ENCODE data around the gene GFRA1.
A peak's percentile ranks its signal among the peaks of the same experiment; 100 is the strongest.

Gene GFRA1

DNA sequence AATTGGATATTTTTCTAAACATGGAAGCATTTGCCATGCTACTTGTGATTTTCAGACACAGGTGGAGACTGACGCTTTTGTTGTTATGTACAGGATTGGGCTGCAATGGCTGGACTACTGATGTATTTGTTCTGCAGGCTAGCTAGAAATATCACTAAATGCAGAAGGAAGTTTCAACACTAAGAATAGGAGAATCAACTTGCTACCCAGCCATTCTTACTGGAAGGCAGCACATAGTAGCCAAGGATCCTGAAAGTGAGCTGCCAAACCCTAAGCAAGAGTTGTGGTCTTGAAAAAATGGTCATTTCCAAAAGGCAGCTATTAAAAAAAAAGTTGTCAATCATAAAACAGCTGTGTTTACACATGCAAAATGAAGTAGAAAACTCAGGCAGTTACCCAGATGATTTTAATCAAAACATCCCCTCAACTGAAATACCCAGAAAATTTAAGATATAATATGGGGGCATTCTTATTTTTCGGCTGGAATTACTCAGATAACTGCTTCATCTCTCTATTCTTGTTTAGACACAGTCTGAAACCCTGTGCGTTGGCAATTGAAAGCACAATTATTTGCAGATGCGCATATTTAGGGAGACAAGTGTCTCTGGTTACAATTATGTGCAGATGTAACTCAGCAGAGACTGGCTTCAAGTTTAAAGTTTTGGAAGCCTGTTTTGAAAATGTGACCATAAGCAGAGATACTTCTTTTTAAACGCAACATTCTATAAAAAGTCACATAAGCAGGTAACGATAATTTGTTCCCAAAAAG, 31.2 kb downstream of the GFRA1 start:
- DNase-seq (ENCODE audit: low spot score): no peak

DNA sequence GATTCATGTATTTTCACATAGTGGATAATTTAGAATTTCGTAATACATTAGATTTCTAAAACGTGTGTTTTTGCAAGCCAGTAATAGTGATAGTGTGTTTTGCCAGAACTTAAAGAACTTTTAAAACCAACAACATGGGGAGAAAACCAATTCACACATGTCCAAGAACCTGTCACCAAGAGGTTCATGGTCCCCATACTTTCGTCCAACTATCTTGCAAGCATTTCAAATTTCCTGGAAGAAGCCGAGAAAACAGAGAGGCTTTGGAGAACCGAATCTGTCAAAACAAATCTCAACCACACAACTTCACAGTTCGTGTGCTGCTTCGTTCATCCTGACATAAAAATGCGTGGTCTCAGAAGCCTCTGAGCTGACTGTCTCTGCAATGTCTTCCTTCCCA, 31.9 kb downstream of the GFRA1 start:
- no peak for DNase-seq (ENCODE audit: low spot score)

DNA sequence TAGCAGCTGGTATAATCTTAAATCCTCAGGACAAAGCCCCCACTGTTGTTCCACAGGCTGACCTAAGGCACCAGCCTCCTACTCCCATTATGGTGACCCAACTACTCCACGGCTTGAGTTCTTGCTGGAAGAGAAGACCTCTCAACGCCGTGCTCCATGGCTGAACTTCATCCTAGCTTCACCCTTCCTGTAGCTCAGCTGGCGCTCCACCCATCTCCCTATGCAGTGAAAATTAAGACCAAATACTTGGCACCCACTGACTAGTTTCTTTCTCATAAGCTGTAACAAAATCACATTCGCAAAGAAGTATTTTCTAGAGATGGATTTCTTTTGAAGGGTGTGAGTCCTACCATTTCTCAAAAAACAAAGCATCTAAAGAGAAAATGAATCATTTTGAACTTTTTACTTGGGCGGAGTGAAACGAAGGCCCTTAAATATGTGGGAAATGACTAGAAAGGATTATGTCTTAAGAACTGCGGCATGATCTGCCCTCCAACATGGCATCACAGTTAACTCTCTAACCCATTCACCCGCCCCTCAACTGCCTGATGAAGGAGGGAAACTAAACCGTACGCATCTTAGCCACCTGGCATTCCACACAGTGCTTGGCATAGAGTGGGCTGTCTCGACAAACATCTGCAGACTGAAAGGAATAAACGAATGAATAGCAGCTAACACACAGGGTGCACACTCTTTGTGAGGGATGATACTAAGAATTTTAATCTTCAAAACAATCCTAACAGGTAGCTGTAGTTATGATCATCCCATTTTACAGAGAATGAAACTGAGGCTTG, 32.7 kb downstream of the GFRA1 start:
- DNase-seq (ENCODE audit: low spot score): no peak

DNA sequence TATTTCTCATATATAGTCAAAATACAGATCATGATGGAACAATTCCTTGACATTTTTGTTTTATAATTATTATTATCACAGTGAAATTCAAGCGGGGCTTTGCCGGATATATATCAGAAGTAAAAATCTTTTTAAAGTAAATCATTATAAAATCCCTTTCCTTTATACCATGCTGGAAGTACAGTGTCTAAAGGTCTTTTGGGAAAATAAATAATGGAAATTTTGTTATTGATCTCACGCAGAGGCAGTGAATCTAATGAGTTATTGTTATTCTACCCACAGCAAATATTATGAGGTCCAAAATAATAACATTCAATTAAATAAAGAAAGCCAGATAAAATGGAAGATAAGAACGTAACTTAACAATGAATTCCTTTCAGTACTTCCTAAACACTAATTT, 33.8 kb downstream of the GFRA1 start:
- no peak for DNase-seq (ENCODE audit: low spot score)

DNA sequence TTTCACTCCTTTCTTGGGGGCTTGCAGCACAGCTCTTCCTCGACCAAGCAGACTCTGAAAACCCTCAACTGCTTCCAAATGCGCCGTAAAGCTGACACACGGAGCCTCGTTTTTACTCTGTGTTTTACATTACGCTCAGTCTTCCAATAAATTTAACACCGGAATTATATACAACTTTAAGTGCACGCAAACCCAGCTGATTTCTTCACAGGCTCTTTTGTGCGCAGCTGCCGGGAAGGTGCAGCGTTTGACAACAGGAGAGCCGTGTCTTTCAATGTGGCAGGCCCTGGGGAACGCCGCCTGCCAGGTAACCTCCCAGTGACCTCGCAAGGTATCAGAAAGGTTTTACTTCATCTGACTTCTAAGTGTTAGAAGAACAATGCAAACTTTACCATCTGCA, 35.0 kb downstream of the GFRA1 start:
- no peak for DNase-seq (ENCODE audit: low spot score)

DNA sequence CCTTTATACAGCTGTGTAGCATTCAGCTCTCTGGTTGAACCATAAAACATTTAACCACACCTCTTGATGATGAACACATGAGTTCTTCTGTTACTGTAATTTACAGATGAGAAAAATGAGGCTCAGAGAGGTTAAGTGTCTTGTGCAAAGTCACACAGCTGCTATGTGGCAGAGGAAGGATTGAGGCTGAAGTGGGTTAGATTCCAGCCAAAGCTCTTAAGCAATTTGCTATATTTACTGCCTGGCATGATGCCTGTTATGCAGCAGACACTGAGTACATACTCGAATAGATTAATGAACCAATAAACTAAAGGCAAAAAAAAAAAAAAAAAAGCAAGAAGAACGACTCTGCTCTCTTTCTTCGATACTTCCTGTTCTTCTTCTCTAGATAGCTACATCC, 35.7 kb downstream of the GFRA1 start:
- no peak for DNase-seq (ENCODE audit: low spot score)

DNA sequence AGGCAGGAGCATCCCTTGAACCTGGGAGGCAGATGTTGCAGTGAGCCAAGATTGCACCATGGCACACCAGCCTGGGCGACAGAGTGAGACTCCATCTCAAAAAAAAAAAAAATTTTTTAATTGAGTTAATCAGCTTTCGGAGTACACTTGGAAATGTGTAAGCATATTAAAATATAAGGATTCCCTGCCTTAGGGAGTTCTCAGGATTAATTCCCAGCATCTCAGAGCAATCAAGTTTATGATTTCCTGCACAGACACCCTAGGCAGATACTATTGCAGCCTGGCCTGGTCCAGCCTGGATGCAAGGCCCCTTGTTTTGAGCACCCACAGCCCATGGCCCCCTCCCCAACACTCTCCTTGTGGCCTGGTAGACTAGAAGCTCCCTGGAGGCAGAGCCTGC, 39.8 kb downstream of the GFRA1 start:
- no peak for DNase-seq (ENCODE audit: low spot score)

DNA sequence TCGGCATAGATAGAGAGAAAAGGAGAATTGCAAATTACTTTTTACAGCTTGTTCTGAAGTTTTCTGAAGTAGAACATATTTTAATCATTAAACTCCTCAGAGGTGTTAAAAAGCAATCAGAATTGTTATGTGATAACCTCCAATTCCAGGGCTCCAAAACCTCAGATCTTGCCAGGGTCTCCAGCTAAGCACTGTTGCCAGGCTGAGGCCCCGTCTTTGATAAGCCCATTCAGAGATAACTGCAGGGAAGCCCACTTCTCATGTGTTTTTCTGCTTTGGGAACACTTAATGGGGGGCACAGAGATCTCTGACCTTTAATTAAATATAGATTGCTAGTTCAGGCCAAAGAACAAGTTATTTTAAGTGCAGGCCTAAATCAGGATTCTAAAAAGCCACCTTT, 40.4 kb downstream of the GFRA1 start:
- no peak for DNase-seq (ENCODE audit: low spot score)

DNA sequence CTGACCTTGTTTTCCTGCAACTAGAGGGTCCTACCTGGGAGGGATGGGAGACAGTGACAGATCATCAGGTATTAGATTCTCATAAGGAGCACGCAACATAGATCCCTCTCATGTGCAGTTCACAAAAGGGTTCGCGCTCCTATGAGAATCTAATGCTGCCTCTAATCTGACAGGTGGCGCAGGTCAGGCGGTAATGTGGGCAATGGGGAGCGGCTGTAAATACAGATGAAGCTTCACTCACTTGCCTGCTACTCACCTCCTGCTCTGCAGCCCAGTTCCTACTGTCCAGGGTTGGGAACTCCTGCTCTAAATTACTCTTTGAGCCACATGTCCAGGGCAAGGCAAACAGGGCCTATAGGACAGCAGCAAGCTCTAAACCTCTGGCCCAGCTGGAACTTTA, 46.2 kb downstream of the GFRA1 start:
- DNase-seq (ENCODE audit: low spot score): no peak

DNA sequence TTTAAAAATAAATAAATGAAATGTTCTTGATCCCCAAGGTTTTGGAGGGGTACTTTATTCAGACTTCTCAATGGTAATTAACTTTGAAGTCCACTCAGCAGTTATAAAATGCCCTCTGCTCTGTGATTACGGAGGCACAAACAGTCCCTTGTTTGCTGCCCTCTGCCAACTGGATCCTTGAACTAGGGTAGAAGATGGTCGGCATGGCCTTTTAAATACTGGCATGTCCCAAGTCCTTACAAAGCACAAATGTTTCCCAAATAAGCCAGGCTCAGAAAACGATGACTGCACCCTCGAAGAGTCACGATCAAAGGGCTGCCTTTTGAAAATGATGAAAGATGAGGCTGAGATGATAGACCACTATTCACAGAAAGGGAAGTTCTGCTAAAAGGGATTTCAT, 47.0 kb downstream of the GFRA1 start:
- no peak for DNase-seq (ENCODE audit: low spot score)

DNA sequence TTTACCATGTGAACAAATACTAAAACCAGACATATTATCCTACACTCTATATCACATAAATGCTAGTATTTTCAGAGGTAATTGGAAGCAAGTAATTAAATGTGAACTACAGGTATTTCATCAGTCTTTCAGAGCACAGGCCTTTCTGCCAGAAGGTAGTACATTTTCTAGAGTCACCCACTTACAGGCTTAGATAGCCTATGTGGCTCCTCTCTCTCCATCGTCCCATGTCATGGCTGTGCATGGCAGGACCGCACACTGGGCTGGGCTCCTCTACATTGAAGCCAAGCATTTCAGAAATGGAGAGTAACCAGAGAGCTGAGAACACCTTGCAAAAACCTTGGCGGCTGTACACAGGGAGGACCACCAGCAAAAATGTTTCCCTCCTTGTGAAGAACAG, 49.7 kb downstream of the GFRA1 start:
- no peak for DNase-seq (ENCODE audit: low spot score)

DNA sequence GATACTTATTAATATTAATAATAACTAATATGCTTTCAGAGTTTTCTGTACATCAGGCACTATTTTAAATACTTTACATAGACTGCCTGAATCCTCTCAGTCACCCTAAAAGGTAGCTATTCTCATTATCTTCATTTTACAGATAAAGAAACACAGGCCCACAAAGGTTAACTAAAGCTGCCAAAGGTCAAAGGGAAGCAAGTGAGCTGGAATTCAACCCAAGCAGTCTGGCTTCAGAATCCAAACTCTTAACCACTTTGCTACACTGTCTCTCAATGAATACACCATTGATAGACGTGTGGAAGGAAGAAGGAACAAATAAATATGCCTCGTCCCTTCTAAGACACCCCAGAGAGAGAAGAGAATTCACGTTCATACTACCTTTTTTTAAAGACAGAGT, 52.0 kb downstream of the GFRA1 start:
- DNase-seq (ENCODE audit: low spot score): no peak

DNA sequence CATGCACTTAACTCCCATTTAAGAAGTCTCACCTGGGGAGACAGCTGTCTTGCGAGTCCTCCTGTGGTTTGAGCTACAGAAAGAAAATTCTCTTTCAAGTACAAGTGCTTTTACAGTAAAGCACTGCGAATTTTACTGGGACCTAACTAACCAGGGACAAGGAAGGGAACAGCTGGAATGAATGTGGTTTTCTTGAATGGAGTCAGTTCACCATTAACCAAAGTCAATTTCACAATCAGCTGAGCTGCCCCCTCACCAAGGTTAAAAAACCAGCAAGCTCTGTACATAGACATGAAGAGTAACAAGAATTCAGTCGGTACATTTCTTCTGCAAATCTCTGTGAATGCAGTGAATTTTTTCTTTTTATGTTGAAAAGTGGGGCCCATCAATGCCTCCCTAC, 56.3 kb downstream of the GFRA1 start:
- no peak for DNase-seq (ENCODE audit: low spot score)

DNA sequence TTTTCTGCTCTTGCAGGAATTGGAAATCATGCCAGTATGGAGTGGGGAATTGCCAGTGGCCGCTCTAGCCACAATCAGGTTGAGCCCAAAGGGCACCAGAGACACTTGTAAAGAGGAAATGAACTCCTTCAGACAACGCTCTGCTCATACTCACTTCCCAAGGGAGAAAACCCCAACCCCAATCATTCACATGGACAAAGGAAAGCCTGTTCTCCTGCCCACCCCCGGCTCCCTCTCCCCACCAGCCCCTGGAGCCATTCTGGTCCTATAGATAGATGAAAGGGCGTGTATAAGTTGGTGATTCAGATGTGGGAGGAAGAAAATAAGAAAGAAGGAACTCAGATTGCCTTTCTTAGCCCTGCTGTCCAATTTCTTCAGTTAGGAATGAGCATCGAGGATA, 57.4 kb downstream of the GFRA1 start:
- DNase-seq (ENCODE audit: low spot score): no peak

DNA sequence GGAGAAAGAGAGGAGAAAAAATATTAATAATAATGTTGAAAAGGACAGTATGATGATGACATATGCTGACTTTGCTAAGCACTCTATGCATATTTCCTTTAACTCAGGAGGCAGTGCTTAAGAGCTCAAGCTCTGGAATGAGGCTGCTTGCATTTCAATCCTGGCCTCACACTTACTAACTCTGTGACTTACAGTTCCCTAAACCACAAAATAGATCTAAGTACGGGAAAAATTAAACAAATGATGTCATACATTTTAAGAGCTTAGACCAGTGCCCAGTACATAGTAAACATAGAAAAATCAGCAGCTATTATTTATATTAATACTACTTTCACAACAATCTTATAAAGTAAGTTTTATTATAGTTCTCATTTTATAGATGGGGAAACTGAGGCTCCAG, 61.3 kb downstream of the GFRA1 start:
- peak; percentile 4 for DNase-seq (ENCODE audit: low spot score)

DNA sequence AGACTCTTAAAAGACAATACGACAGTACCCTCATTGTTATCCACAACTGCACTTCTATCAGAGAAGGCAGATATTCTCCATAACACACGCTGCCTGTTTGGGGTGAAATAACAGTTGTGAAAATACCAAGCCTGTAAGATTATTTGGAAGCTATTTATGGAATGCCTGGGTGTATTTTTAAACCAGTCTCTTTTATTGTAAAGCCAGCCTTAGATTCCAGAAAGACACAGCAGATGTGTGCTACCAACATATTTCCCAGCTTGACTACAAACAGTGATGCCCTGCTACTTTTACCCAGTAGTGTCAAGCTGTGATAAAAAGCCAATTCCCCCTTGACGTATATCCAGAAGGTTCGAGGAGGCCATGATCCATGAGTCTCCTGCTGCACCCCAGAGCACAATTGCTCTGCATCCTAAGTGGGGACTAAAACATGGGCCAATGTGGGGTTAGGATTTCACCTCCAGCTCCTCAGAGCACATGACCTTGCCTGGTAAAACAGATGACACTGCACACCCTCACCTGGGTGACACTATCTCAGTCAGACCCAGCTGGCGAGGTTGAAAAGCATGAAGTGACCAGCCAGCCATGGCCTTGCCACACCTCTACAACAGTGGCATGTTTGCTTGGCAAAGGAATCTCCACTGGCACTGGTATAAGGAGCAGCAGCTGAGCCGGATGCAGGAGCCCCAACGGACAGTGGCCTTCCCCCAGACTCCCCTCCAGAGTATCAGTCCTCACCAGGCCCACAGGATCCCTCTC, 62.2 kb downstream of the GFRA1 start:
- no peak for DNase-seq (ENCODE audit: low spot score)

DNA sequence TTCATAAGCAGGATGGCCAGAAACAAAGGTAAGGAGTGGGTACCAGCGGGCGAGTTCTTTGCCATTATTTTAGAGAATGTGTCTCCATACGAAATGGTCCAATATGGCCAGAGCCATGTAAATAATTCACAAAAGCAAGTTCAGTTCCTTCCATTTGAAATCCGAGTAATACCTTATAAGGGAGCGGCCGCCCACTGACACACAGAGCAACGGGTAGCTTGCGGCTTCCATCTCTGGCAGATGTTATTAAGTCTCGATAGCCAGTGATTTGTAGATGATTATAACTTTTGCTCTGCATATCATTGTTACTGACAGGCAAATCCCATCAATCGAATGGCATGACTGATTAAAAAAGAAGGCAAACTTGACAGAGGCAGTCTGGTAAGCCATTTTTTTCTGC, 63.2 kb downstream of the GFRA1 start:
- no peak for DNase-seq (ENCODE audit: low spot score)

DNA sequence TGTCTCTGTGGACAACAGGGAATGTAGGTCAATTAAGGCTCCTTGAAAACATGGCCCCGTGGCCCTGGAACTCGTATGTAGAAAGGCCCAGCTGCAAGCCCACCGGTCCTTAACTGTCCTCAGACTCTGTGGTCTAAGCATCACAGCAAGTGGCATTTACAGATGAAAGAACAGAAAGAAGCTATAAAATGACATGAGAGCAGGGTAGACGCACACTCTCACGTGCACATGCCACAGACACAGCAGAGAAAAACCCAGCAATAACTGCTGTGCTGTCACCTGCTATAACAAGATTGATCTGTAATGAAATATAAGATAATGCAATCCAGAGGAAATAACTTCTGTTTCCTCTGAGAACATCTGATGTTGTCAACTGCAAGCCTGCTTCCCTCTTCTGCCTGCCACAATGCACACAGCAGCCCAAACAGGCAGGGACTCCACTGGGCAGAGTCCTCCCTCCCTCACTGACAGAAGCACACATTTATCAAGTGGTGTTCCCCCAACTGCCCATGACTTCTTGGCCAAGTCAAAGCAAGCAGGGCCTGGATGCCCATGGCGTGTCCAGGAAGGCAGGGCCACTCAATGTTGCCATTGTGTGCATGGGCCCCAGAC, 63.9 kb downstream of the GFRA1 start:
- no peak for DNase-seq (ENCODE audit: low spot score)

DNA sequence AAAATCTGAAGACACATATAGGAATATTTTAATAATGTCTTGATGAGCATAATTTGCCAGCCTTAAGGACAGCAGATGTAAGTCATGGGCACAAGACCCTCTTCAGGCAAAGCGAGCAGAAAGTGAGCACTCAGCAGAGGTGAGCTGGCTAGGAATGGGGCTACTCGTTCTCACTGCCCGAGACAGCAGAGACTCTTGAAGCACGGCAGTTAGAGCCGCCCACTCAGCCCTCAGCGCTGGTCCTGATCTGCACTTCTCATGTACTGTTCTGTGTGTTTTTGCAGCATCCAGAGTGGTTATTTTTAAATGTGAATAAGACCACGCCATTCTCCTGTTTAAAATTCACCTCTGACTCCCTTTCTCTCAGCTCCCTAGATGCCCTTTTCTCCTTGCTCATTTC, 65.3 kb downstream of the GFRA1 start:
- DNase-seq (ENCODE audit: low spot score): no peak

DNA sequence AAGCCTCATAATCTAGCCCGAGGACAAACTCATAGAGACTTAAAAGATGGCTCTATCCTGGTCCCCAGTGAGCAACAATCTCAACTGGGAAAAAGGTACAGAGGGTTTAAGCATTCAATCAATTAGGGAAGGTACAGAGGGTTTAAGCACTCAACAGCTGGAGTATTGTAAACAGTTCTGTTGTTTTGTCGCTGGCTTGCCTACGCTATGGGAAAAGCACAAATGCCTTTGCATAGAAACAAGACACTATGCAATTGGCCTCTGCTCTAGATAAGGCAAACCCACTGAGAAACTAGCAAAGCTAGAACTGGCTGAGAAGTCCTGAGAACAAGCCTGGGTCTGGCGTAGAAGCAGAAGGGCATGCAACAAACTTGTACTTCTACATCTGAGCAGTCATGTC, 69.3 kb downstream of the GFRA1 start:
- DNase-seq (ENCODE audit: low spot score): no peak

DNA sequence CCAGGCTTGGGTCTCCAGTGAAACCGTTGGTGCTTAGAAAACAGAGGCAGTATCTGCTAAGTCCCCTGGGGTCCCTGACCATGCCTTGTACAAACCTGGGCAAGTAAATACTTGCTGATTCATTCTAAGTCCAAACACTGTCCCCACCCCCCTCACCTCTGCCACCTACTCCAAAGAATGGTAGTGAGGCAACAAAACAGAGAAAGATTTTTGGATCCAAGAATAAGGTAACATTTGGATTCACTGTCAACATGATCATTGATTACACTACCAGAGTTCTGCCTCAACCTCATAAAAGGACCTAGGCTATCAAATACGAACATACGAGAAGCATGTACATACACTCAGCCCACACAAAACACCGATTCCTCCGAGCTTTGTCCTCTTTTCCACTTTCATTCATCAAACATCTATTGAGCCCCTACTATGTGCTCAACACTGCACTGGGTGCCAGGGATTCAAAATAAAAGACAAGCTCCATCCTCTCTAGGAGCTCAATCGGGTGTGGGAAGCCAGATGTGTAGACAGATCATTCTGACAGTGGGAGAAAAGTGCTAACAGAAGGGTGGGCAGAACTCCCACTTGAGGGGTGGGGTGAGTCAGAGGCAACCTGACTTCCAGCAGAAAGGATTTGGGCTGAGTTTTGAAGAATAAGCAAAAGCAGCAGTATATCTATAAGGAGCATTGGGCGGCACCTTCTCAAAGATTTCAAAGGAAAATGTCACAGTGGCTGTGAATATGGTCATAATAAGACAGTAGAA, 71.2 kb downstream of the GFRA1 start:
- DNase-seq (ENCODE audit: low spot score): no peak

DNA sequence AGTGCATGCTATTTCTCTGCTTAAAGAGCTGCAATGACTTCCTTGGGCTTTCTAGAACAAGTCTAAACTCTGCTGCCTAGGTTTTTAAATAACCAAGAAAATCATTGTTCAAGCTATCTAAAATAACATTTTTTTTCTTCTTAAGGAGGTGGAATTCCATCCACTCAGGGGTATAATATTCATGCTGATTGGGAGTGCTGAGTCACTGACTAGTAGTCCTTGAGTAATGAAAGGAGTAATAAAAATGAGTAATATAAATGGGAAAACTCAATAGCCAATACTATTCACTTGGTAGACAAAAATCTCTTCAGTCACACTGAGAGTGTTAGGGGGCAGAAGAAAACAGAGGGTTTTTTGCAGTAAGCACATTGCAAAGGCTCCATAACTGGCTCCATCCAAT, 72.0 kb downstream of the GFRA1 start:
- no peak for DNase-seq (ENCODE audit: low spot score)

All from hepatic stellate cell (primary cell).